LNCAP (cell line): ENCODE results near the gene RAB1B.

Source experiments
- TF ChIP-seq, protein P1 (sequence below): fragments of 450-650 bp; IDR thresholded peaks from 2 replicates; pipeline ENCODE4 v1.5.1; 2017; ENCODE audit warnings: mild to moderate bottlenecking

The RAB1B gene

DNA sequence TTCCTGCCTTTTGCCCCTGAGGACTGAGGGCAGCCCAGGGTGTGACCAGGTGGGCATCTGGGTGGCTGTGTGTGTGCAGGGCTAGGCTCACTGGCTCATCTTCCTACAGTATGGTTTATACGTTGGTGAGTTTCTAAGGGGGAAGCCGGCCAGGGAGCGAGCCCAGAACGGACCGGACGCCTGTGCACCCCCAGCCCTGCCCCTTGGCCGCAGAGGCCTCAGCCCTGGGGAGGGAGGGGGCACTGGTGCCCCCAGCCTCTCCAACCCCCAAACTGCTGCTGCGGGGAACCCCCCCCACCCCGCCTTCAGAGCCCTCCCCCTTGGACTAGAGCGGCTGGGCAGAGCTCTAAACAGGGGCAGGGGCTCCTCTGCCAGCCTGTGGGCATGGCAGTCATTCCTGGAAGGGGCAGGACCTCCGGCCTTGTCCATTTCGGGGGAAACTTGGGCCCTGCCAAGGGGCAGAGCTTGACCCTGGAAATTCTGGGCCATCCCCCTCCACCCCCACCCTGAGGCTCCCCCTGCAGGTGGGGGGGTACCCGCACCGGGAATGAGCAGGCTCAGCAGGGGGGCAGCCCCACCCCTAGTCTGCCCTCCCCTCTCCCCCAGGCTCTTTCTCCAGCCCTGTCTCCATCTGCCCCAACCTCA lies 15.1 kb downstream of the RAB1B start:
- TF ChIP-seq, protein P1, sequence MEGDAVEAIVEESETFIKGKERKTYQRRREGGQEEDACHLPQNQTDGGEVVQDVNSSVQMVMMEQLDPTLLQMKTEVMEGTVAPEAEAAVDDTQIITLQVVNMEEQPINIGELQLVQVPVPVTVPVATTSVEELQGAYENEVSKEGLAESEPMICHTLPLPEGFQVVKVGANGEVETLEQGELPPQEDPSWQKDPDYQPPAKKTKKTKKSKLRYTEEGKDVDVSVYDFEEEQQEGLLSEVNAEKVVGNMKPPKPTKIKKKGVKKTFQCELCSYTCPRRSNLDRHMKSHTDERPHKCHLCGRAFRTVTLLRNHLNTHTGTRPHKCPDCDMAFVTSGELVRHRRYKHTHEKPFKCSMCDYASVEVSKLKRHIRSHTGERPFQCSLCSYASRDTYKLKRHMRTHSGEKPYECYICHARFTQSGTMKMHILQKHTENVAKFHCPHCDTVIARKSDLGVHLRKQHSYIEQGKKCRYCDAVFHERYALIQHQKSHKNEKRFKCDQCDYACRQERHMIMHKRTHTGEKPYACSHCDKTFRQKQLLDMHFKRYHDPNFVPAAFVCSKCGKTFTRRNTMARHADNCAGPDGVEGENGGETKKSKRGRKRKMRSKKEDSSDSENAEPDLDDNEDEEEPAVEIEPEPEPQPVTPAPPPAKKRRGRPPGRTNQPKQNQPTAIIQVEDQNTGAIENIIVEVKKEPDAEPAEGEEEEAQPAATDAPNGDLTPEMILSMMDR, result no peak

GRCh38 chr11:66284526-66285078 lies 16.2 kb downstream of the RAB1B start:
- TF ChIP-seq, protein P1, result no peak

DNA sequence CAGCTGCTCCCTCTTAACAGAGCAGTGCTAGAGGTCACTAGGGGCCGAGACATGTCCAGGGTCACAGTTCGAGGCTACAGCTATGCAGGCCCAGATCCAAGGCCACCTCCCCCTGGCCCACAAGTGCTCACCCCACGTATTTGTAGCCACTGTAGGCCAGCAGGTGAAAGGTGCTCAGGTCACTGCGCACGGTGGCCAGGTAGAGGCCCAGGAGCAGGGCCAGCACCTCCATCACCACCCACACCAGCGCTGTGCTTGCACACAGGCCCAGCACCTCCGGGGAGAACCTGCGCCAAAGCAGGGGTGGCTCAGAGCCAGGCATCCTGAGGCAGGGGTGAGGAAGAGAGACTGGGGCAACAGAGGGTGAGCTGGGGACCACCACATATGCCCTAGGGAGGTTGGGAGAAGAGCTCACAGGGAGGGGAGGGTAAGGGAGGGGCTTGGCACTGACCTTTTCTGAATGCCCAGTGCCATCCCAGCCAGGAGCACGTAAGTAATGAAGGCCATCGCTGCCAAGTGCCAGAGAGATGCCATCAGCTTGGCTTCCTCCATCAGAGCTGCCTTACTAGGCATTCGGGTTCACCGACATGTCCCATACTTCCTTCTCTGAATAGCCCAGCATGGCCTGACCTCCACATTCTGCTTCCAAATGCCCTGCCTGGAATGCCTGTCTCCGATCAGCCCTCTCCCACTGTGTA lies 17.0 kb downstream of the RAB1B start:
- TF ChIP-seq, protein P1, result no peak

DNA sequence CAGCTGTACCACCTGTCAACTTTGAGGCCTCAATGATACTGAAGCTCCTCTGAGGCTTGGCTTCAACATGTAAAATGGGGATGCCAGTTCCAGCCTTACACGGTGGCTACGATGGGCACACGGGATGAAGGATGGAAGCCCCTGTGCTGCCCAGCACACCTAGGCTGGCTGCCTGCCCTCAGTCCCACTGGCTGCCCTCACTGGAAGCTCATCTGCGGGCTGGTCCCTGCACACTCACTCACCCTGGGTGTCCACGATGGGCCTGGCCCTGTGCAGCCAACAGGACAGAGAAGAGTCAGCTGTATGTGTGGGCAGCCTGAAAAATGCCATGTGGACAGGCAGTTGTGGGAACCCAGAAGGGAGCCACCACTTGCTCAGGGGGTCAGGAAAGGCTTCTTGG lies 18.3 kb downstream of the RAB1B start:
- TF ChIP-seq, protein P1, result no peak

DNA sequence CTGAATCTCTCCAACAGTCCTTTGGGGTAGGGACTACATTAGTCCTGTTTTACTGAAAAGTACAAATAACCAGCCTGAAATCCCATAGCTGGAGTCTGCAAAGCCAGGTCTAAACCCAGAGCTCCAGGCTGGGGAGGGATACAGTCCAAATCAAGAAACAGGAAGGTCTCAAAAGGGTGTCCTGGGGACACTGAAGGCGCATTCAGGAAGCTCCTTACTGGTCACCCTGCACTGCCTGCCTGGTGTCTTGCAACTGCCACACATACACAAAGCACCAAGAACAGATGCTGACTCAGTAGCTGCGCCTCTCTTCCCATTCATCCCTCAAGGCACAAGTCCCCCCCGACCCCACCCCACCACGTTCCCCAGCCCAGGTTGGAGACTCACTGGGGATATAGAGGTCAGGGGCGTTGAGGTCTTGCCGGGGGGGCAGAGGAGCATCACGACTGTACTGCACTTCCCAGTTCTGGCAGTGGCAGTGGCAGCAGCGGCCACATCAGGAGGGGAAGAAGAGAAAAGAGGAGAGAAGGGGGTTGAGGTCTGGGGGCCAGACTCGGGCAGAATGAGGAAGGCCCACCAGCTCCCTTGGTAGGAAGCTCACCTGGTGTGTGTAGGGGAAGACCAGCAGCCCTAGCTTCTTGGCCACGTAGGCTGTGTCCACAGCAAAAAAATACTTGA lies 18.9 kb downstream of the RAB1B start:
- TF ChIP-seq, protein P1, result no peak

DNA sequence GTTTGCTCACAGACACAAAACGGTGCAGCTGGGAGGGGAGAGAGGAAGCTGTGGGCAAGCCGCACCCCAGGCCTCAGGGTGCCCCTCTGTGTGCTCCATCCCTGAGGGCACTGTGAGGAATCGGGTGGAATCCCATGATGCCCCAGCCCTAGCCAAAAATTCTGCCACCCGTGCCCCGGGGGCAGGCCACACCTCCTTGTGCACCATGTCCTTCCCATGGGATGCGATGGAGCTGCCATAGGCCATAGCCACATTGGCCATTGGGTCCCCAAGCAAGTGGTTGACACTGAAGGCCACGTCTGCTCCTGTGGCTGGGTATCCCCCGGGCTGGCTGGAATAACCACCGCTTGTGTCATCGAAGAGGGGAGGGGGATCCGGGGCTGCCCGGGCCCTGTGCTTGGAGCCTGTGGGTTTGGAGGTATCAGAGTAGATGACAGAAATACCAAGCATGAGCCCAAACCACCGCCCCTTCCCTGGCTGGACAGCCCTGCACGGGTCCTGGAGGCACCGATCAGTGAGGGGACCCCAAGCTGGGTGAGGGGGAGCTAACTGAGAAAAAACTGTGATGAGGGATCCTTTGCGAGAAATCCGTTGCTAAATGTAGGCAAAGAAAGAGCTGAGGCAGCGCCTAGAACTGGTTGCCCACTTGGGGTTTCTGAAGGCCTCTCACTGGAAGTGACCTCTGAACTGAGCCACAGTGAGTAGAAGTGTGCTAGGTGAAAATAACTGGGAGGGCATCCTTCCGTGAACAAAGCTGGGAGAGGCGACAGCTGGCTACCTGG lies 19.6 kb downstream of the RAB1B start:
- TF ChIP-seq, protein P1, result no peak
